LNCaP clone FGC (cell line): ENCODE measurements around the gene CFAP99.

Source experiments
- DNase-seq: peaks from one replicate; pipeline ENCODE4 v3.0.0-alpha.2; 2011; ENCODE audit warnings: low read depth
- H3K4me3 ChIP-seq: 2 replicates; pipeline ENCODE4 v1.5.1; 2011; ENCODE audit warnings: mild to moderate bottlenecking, low read depth, low read length, control low read depth
- CTCF ChIP-seq: IDR thresholded peaks from 2 replicates; pipeline ENCODE4 v1.5.1; 2012; ENCODE audit warnings: mild to moderate bottlenecking; ENCODE audit not compliant: control insufficient read depth, insufficient read depth; ENCODE audit errors: extremely low read depth

Gene CFAP99

GRCh38 chr4:2457481-2458295 lies 38.9 kb downstream of the CFAP99 start:
- no peak overlapping the region for H3K4me3 ChIP-seq
- no peak for TF ChIP-seq CTCF
- no peak for DNase-seq

- no peak for DNase-seq
- TF ChIP-seq CTCF = no peak
- no peak overlapping the region for H3K4me3 ChIP-seq
These were observed 40.1 kb downstream of the CFAP99 start for GRCh38 chr4:2458546-2459491.

- DNase-seq = no peak
- no peak for TF ChIP-seq CTCF
- H3K4me3 ChIP-seq = no peak overlapping the region
These were observed 41.0 kb downstream of the CFAP99 start for GRCh38 chr4:2459589-2460349.

- H3K4me3 ChIP-seq = no peak overlapping the region
- DNase-seq = no peak
- TF ChIP-seq CTCF = no peak
These were observed 42.6 kb downstream of the CFAP99 start for GRCh38 chr4:2461246-2461960.

GRCh38 chr4:2462218-2462991 lies 43.6 kb downstream of the CFAP99 start:
- TF ChIP-seq CTCF = peak; percentile 65
- no peak for DNase-seq
- peak overlapping the region; percentile 42 for H3K4me3 ChIP-seq
